ENCODE results near the gene P2RX7. TPM values are rescaled to one million over a fixed set of nuclear protein-coding genes. Genes with fewer than 3 reads are reported as not detected.

The P2RX7 gene
- total RNA-seq, 1 experiment from 2014 or later, result not detected

- Histone ChIP-seq H4K20me1 (ENCODE audit: insufficient read depth, low read depth, low read length) (no peaks in the 10 kb centered on the region), H2AFZ (ENCODE audit: low read length) (no peak overlapping the region), H3K79me2 (ENCODE audit: low read length) (no peaks in the 10 kb centered on the region), H3K9ac (ENCODE audit: low read length) (no peak overlapping the region), H3K27ac (ENCODE audit: low read length) (no peak overlapping the region), H3K4me2 (ENCODE audit: low read depth, low read length, poor library complexity, severe bottlenecking) (no peak overlapping the region), H3K9me3 (ENCODE audit: low read length) (no peaks in the 10 kb centered on the region), H3K36me3 (ENCODE audit: insufficient read depth, low read length) (no peaks in the 10 kb centered on the region), H3K4me3 (ENCODE audit: low read length) (no peak overlapping the region), H3K27me3 (ENCODE audit: low read length) (no peaks in the 10 kb centered on the region), H3K9me2 (replicated peaks; ENCODE audit: insufficient read depth, low read length) (no peaks in the 10 kb centered on the region), H3K4me1 (ENCODE audit: low read length) (peaks cover 11% of the 10 kb centered on the region)
- no peak for DNase-seq
Measured at GRCh38 chr12:121230538-121230907, 97.8 kb downstream of the P2RX7 start.

GRCh38 chr12:121232163-121232562 is 99.5 kb downstream of the P2RX7 start:
- Histone ChIP-seq H3K27ac (ENCODE audit: low read length) (no peak overlapping the region), H3K9me3 (ENCODE audit: low read length) (no peaks in the 10 kb centered on the region), H3K27me3 (ENCODE audit: low read length) (no peaks in the 10 kb centered on the region), H3K36me3 (ENCODE audit: insufficient read depth, low read length) (no peaks in the 10 kb centered on the region), H3K9me2 (replicated peaks; ENCODE audit: insufficient read depth, low read length) (no peaks in the 10 kb centered on the region), H3K4me2 (ENCODE audit: low read depth, low read length, poor library complexity, severe bottlenecking) (no peak overlapping the region), H3K79me2 (ENCODE audit: low read length) (no peaks in the 10 kb centered on the region), H3K4me3 (ENCODE audit: low read length) (no peak overlapping the region), H3K9ac (ENCODE audit: low read length) (no peak overlapping the region), H3K4me1 (ENCODE audit: low read length) (peaks cover 8% of the 10 kb centered on the region), H4K20me1 (ENCODE audit: insufficient read depth, low read depth, low read length) (no peaks in the 10 kb centered on the region), H2AFZ (ENCODE audit: low read length) (no peak overlapping the region)
- no peak for DNase-seq

DNA sequence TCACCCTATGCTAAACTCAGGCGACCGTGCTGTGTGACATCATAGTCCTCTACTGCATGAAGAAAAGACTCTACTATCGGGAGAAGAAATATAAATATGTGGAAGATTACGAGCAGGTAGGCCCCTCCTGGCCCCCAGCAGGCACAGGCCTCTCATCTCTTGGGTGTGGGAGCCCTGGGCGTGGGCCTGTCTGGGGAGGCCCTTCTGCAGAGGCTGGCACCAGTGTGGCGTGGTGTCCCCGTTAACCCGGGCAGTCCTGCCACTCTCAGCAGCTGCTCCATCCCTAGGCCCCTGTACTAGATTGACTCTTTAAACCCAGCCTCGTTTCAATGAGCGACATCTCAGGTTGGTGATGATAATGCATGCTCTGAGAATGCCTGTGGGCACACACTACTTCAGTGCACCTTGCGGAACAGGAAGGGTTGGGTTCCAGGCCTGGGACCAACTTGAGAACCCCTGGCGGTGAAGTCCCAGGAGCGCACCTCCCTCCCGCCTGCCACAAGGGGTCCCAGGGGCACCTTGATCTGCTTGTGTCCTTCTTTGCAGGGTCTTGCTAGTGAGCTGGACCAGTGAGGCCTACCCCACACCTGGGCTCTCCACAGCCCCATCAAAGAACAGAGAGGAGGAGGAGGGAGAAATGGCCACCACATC is 100.4 kb downstream of the P2RX7 start:
- Histone ChIP-seq H3K4me2 (ENCODE audit: low read depth, low read length, poor library complexity, severe bottlenecking) (no peak overlapping the region), H3K27ac (ENCODE audit: low read length) (no peak overlapping the region), H3K79me2 (ENCODE audit: low read length) (no peaks in the 10 kb centered on the region), H3K27me3 (ENCODE audit: low read length) (no peaks in the 10 kb centered on the region), H3K4me3 (ENCODE audit: low read length) (no peak overlapping the region), H3K9me2 (replicated peaks; ENCODE audit: insufficient read depth, low read length) (no peaks in the 10 kb centered on the region), H3K9me3 (ENCODE audit: low read length) (no peaks in the 10 kb centered on the region), H2AFZ (ENCODE audit: low read length) (no peak overlapping the region), H3K9ac (ENCODE audit: low read length) (no peak overlapping the region), H3K36me3 (ENCODE audit: insufficient read depth, low read length) (0 out of 2 replicates have a peak, but pooled peaks cover 3% of the 10 kb centered on the region), H4K20me1 (ENCODE audit: insufficient read depth, low read depth, low read length) (no peaks in the 10 kb centered on the region), H3K4me1 (ENCODE audit: low read length) (no peaks in the 10 kb centered on the region)
- no peak for DNase-seq

- Histone ChIP-seq H3K27ac (ENCODE audit: low read length) (no peak overlapping the region), H2AFZ (ENCODE audit: low read length) (no peak overlapping the region), H3K27me3 (ENCODE audit: low read length) (no peaks in the 10 kb centered on the region), H3K9me3 (ENCODE audit: low read length) (no peaks in the 10 kb centered on the region), H4K20me1 (ENCODE audit: insufficient read depth, low read depth, low read length) (no peaks in the 10 kb centered on the region), H3K79me2 (ENCODE audit: low read length) (no peaks in the 10 kb centered on the region), H3K4me3 (ENCODE audit: low read length) (no peak overlapping the region), H3K9me2 (replicated peaks; ENCODE audit: insufficient read depth, low read length) (no peaks in the 10 kb centered on the region), H3K9ac (ENCODE audit: low read length) (no peak overlapping the region), H3K36me3 (ENCODE audit: insufficient read depth, low read length) (0 out of 2 replicates have a peak, but pooled peaks cover 3% of the 10 kb centered on the region), H3K4me1 (ENCODE audit: low read length) (no peaks in the 10 kb centered on the region), H3K4me2 (ENCODE audit: low read depth, low read length, poor library complexity, severe bottlenecking) (no peak overlapping the region)
- DNase-seq, result no peak
Measured at GRCh38 chr12:121233628-121234020, 100.9 kb downstream of the P2RX7 start.

DNA sequence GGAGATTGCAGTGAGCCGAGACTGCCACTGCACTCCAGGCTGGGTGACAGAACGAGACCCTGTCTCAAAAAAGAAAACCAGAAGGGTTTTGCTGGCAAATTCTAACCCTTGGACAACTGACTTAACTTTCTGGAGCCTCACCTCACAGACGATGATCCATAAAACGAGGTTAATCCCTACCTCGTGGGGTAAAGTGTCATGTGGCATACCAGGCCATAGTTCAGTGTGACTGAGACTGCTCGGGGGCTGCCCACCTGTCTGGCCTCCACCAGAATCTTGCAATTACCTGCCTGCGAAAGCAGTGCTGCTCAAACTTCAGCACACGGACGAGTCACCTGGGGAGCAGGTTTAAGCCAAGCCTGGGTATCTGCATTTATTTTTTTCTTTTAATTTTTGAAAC is 104.1 kb downstream of the P2RX7 start:
- DNase-seq, result no peak
- Histone ChIP-seq H4K20me1 (ENCODE audit: insufficient read depth, low read depth, low read length) (no peaks in the 10 kb centered on the region), H3K79me2 (ENCODE audit: low read length) (no peaks in the 10 kb centered on the region), H3K9ac (ENCODE audit: low read length) (no peak overlapping the region), H3K9me2 (replicated peaks; ENCODE audit: insufficient read depth, low read length) (no peaks in the 10 kb centered on the region), H3K4me2 (ENCODE audit: low read depth, low read length, poor library complexity, severe bottlenecking) (no peak overlapping the region), H3K27ac (ENCODE audit: low read length) (no peak overlapping the region), H3K27me3 (ENCODE audit: low read length) (no peaks in the 10 kb centered on the region), H3K36me3 (ENCODE audit: insufficient read depth, low read length) (0 out of 2 replicates have a peak, but pooled peaks cover 3% of the 10 kb centered on the region), H3K9me3 (ENCODE audit: low read length) (no peaks in the 10 kb centered on the region), H3K4me1 (ENCODE audit: low read length) (no peaks in the 10 kb centered on the region), H2AFZ (ENCODE audit: low read length) (no peak overlapping the region), H3K4me3 (ENCODE audit: low read length) (no peak overlapping the region)

GRCh38 chr12:121237415-121237814 is 104.7 kb downstream of the P2RX7 start:
- no peak overlapping the region for H3K27ac ChIP-seq (ENCODE audit: low read length)

More at GRCh38 chr12:121237415-121237814, 104.7 kb downstream of the P2RX7 start:
- H3K27me3 ChIP-seq (ENCODE audit: low read length), result no peaks in the 10 kb centered on the region
- no peaks in the 10 kb centered on the region for H3K9me3 ChIP-seq (ENCODE audit: low read length)
- no peak overlapping the region for H3K9ac ChIP-seq (ENCODE audit: low read length)
- 0 out of 2 replicates have a peak, but pooled peaks cover 3% of the 10 kb centered on the region for H3K36me3 ChIP-seq (ENCODE audit: insufficient read depth, low read length)
- no peaks in the 10 kb centered on the region for H3K79me2 ChIP-seq (ENCODE audit: low read length)
- no peak overlapping the region for H2AFZ ChIP-seq (ENCODE audit: low read length)
- DNase-seq, result no peak
- H3K4me2 ChIP-seq (ENCODE audit: low read depth, low read length, poor library complexity, severe bottlenecking), result no peak overlapping the region
- no peaks in the 10 kb centered on the region for H3K4me1 ChIP-seq (ENCODE audit: low read length)
- H3K4me3 ChIP-seq (ENCODE audit: low read length), result no peak overlapping the region
- H4K20me1 ChIP-seq (ENCODE audit: insufficient read depth, low read depth, low read length), result no peaks in the 10 kb centered on the region
- no peaks in the 10 kb centered on the region for H3K9me2 ChIP-seq (replicated peaks; ENCODE audit: insufficient read depth, low read length)

Small RNA genes within 50 kb of the gene (small RNA-seq; reads per million reads assigned to genes)
- gene AC079602.1 (not detected), gene RF00156 (not detected), gene Z98941.1 (not detected)

Other genes with a start within 250 kb of the P2RX7 start
- 5.4 and 11.9 TPM in 2 replicates for gene SPPL3, start 228.5 kb upstream of the P2RX7 start, total RNA-seq (2014; rRNA removed; shearing (Covaris generic); ENCODE audit: low replicate concordance)
- not detected in 2 replicates for gene HNF1A, start 154.3 kb upstream of the P2RX7 start, total RNA-seq (2014; rRNA removed; shearing (Covaris generic); ENCODE audit: low replicate concordance)
- 5.2 and 30.3 TPM in 2 replicates for gene C12orf43, start 116.4 kb upstream of the P2RX7 start, total RNA-seq (2014; rRNA removed; shearing (Covaris generic); ENCODE audit: low replicate concordance)
- 0.69 and 1.4 TPM in 2 replicates for gene OASL, start 93.6 kb upstream of the P2RX7 start, total RNA-seq (2014; rRNA removed; shearing (Covaris generic); ENCODE audit: low replicate concordance)
- gene P2RX4, start 77.3 kb downstream of the P2RX7 start, total RNA-seq (2014; rRNA removed; shearing (Covaris generic); ENCODE audit: low replicate concordance), result 18.3 and 18.4 TPM in 2 replicates
- 11.7 and 15.5 TPM in 2 replicates for gene CAMKK2, start 163.8 kb downstream of the P2RX7 start, total RNA-seq (2014; rRNA removed; shearing (Covaris generic); ENCODE audit: low replicate concordance)
- 173 and 181 TPM in 2 replicates for gene ANAPC5, start 219.5 kb downstream of the P2RX7 start, total RNA-seq (2014; rRNA removed; shearing (Covaris generic); ENCODE audit: low replicate concordance)

All from Karpas-422 (cell line).